Tibial nerve (tissue), 4 donors: ENCODE results near the gene ABHD11. TPM values are rescaled to one million over a fixed set of nuclear protein-coding genes. Genes with fewer than 3 reads are reported as not detected.

Experiments used
- DNase-seq, 2 donors: peaks; one replicate each; pipeline ENCODE4 v3.0.0-alpha.2; 2019; ENCODE audit warnings: low spot score in 2 of 2
- H3K27ac ChIP-seq, 4 donors: fragments of 200-600 bp; sonication (generic) in 3 of 4; one replicate each; pipeline ENCODE4 v1.5.1; 2017 to 2019; ENCODE audit warnings: mild to moderate bottlenecking in 1 of 4
- H3K27me3 ChIP-seq, 2 donors: fragments of 200-600 bp; sonication (generic) in 1 of 2; one replicate each; pipeline versions ENCODE4 v1.5.1 to v1.6.0; 2017 to 2019
- H3K36me3 ChIP-seq, 3 donors: fragments of 200-600 bp; sonication (generic); one replicate each; pipeline ENCODE4 v1.5.1; 2018 to 2019
- H3K4me1 ChIP-seq, 4 donors: fragments of 200-600 bp; sonication (generic) in 3 of 4; one replicate each; pipeline ENCODE4 v1.5.1; 2017 to 2019
- H3K4me3 ChIP-seq, 4 donors: fragments of 200-600 bp; sonication (generic) in 3 of 4; one replicate each; pipeline ENCODE4 v1.5.1; 2017 to 2019; ENCODE audit warnings: mild to moderate bottlenecking in 1 of 4, moderate library complexity in 1 of 4
- H3K9me3 ChIP-seq, 4 donors: fragments of 200-600 bp; sonication (generic) in 3 of 4; one replicate each; pipeline ENCODE4 v1.5.1; 2017 to 2019
- EP300 ChIP-seq, 2 donors: sonication (generic); formaldehyde crosslinking; IDR thresholded peaks; one replicate each; pipeline ENCODE4 v1.6.1; 2017; ENCODE audit warnings: antibody characterized with exemption in 2 of 2, mild to moderate bottlenecking in 1 of 2
- POLR2A ChIP-seq, 2 donors: fragments of 450-650 bp; IDR thresholded peaks; one replicate each; pipeline ENCODE4 v1.6.1; 2017; ENCODE audit warnings: antibody characterized with exemption in 2 of 2, mild to moderate bottlenecking in 2 of 2, moderate library complexity in 2 of 2
- WGBS, 2 donors: methylation state at CpG; one replicate each; pipeline ENCODE4 v1.1.5; 2018; 5-methylcytosine and 5-hydroxymethylcytosine counted together
- total RNA-seq, 4 donors: library from RNA; depleted of rRNA; stranded (reverse); fragments of >200 nt; gene quantifications; one replicate each; pipeline ENCODE4 v1.1.0, GENCODE V29; 2016
- TF ChIP-seq, protein P1 (sequence below), 5 experiments: fragments of 200-600 bp in 3 of 5; fragments of 450-650 bp in 2 of 5; sonication (generic) in 3 of 5; IDR thresholded peaks; one replicate each; pipeline ENCODE4 v1.5.1; 2016 to 2019; ENCODE audit warnings: antibody characterized with exemption in 5 of 5, mild to moderate bottlenecking in 3 of 5, moderate library complexity in 2 of 5

Gene ABHD11
- total RNA-seq, 4 donors from 2014 or later = 7.5 to 19.2 (median 10.9) TPM

DNA sequence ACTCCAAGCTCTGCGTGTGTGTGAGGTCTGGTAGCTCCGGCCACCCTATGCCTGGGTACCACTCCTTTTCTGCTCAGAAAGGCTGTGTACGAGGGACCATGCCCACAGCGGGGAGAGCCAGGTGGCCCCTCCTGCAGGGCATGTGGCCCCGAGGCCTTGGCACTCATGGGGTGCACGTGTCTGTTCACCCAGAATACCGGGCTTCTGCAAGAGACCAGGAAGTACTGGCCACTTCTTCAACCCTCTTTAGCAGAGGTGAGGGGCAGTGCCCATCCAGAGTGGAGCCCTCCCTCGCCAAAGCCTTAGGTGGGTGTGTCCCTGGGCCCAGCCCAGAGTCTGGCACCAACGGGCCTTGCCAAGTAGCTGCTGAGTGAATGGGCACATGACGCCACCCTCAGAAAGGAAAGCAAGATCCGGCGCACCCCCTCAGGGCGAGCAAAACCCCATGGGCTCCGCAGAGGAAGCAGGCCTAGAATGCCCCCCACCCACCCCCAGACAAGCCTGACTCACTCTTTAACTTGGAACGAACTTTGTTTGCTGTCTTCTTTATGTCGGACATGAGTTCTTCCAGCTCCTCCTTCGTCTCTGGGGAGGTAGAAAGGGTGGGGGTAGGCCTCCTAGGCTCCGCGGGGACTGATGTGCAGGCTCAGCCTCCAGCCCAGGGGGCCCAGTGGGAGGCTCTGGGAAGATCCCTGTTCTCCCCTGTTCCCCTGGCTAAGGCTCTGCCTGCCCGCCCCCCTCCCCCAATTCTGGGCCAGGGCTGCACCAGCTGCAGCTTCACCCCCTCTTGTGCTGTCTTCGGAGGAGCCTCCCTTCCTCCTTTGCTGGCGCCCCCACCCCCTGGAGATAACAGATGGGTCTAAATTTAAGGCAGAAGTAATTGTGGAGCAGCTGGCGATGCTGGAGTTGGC is 33.7 kb downstream of the ABHD11 start:
- Histone ChIP-seq H3K4me3 (no peak overlapping the region), H3K9me3 (no peaks in the 10 kb centered on the region), H3K27me3 (no peaks in the 10 kb centered on the region), H3K36me3 (peaks cover 0 to 50% (median 0%) of the 10 kb centered on the region in 3 donors), H3K27ac (no peak overlapping the region), H3K4me1 (peaks cover 0 to 14% (median 0%) of the 10 kb centered on the region in 4 donors)
- 77 to 84% methylated on average over 17 to 22 of the region's 23 CpGs for WGBS, 2 donors
- DNase-seq = no peak
- TF ChIP-seq POLR2A (IDR thresholded peaks at IDR 0.05) = no peak

DNA sequence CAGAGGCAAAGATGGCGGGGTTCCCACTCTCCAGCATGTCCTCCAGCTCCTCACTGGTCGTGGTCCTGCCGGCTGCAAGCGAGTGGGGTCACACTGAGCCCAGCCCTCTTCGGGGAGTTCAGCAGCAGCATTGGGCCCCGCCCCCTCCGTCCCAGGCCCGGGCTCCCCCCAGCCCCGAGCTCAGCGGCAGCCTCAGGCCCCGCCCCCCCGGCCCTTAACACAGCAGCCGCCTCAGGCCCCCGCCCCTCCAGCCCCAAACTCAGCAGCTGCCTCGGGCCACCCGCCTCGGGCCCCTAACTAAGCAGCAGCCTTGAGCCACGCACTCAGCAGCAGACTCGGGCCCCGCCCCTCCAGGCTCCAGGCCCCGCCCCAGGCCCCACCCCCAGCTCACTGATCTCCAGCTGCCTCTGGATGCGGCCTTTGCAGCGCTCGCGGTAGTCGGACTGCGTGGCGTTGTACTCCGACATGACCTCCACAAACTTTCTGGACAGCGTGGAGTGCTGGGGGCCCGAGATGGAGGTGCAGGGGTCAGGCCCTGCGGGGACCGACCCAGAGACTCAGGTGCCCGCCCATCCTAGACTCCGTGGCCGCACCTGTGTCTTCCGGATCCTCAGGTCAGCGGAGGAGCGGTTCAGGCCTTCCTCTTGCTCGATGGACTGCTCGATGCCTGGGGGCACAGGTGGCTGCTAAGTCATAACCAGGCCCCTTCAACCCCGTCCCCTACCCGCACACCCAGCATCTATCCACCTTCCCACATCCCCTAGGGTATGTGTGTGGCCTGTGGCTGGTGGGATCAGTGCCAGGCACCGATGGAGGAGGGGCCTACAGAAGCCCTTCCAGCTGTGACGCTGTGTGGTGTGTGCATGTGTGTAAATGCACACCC is 34.6 kb downstream of the ABHD11 start:
- no peaks in the 10 kb centered on the region for H3K9me3 ChIP-seq
- 22 to 39% methylated on average over 27 to 42 of the region's 45 CpGs for WGBS, 2 donors
- peaks cover 0 to 14% (median 0%) of the 10 kb centered on the region in 4 donors for H3K4me1 ChIP-seq
- H3K27me3 ChIP-seq = no peaks in the 10 kb centered on the region
- H3K4me3 ChIP-seq = peak overlapping the region in 2 of 4 donors; percentile 22 to 42
- DNase-seq = peak in 1 of 2 donors; percentile 24
- peaks cover 0 to 56% (median 0%) of the 10 kb centered on the region in 3 donors for H3K36me3 ChIP-seq
- TF ChIP-seq POLR2A (IDR thresholded peaks at IDR 0.05) = no peak
- TF ChIP-seq EP300 (IDR thresholded peaks at IDR 0.05) = no peak
- TF ChIP-seq, protein P1, sequence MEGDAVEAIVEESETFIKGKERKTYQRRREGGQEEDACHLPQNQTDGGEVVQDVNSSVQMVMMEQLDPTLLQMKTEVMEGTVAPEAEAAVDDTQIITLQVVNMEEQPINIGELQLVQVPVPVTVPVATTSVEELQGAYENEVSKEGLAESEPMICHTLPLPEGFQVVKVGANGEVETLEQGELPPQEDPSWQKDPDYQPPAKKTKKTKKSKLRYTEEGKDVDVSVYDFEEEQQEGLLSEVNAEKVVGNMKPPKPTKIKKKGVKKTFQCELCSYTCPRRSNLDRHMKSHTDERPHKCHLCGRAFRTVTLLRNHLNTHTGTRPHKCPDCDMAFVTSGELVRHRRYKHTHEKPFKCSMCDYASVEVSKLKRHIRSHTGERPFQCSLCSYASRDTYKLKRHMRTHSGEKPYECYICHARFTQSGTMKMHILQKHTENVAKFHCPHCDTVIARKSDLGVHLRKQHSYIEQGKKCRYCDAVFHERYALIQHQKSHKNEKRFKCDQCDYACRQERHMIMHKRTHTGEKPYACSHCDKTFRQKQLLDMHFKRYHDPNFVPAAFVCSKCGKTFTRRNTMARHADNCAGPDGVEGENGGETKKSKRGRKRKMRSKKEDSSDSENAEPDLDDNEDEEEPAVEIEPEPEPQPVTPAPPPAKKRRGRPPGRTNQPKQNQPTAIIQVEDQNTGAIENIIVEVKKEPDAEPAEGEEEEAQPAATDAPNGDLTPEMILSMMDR (IDR thresholded peaks at IDR 0.05) = no peak
- H3K27ac ChIP-seq = no peak overlapping the region

DNA sequence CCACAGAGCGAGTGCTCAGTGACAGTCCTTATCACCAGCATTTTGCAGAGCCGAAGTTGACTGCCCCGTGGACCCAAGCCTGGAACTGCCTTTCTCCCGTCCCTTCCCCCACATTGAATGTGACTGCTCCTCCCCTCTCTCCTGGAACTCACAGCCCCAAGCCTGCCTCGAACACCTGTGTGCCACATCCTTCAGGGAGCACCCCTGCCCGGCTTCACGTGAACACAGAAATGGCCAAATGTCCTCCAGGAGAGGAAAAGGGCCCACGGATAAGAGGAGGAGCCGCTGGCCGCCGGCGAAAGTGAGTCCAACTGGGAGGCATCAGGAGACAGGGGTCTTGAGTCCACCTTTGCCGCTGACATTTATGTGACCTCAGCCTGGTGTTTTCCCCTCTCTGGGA is 35.4 kb downstream of the ABHD11 start:
- TF ChIP-seq, protein P1 (IDR thresholded peaks at IDR 0.05) = no peak
- TF ChIP-seq EP300 (IDR thresholded peaks at IDR 0.05) (no peak), POLR2A (IDR thresholded peaks at IDR 0.05) (no peak)
- no peaks in the 10 kb centered on the region for H3K9me3 ChIP-seq
- H3K27me3 ChIP-seq = no peaks in the 10 kb centered on the region
- H3K4me1 ChIP-seq = peaks cover 0 to 14% (median 0%) of the 10 kb centered on the region in 4 donors
- H3K27ac ChIP-seq = no peak overlapping the region
- DNase-seq = no peak
- WGBS, 2 donors = 66 to 74% methylated on average over 13 of the region's 13 CpGs
- peaks cover 0 to 56% (median 4%) of the 10 kb centered on the region in 3 donors for H3K36me3 ChIP-seq
- H3K4me3 ChIP-seq = no peak overlapping the region

DNA sequence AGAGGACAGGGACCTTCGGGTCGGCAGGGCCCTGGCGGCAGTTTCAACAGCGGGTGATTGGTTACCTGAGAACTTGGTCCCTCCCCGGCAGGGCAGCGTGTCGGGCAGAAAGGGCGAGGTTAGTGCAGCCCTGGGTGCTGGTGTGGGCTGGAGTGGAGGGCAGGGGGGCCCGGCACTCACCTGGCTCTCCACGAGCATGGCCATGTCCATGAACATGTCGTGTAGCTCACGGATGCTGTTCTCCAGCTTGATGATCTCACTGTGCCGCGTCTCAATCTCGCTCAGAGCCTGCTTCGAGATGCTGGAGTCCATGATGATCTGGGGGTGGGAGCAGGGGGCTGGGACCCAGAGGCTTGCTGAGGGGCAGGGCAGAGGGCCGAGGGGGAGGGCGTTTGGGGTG is 35.9 kb downstream of the ABHD11 start:
- Histone ChIP-seq H3K4me1 (peaks cover 0 to 14% (median 0%) of the 10 kb centered on the region in 4 donors), H3K4me3 (no peak overlapping the region), H3K27me3 (no peaks in the 10 kb centered on the region), H3K27ac (no peak overlapping the region), H3K9me3 (no peaks in the 10 kb centered on the region), H3K36me3 (peaks cover 0 to 61% (median 5%) of the 10 kb centered on the region in 3 donors)
- no peak for DNase-seq
- TF ChIP-seq, protein P1 (IDR thresholded peaks at IDR 0.05) = no peak
- TF ChIP-seq POLR2A (IDR thresholded peaks at IDR 0.05) = no peak
- TF ChIP-seq EP300 (IDR thresholded peaks at IDR 0.05) = no peak
- WGBS, 2 donors = 89 to 94% methylated on average over 7 to 18 of the region's 18 CpGs

DNA sequence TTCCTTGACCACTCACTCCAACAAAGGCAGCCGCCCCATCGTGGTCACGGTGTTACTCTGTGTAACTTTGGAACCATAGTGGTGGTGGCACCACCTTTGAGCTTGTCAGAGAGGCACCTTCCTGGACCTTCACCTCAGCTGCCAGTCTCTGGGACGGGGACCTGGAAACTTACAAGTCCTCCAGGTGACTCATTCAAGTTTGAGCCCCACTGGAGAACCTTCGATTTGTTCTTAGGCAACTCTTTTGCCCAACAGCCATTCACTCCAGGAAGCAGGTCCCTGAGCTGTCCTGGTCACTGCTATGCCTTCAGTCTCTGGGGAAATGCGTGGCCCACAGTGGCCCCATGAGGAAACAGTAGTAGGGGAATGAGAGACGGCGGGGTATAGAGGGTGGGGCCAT is 36.4 kb downstream of the ABHD11 start:
- no peaks in the 10 kb centered on the region for H3K9me3 ChIP-seq
- DNase-seq = no peak
- no peak overlapping the region for H3K27ac ChIP-seq
- H3K36me3 ChIP-seq = peaks cover 0 to 63% (median 6%) of the 10 kb centered on the region in 3 donors
- TF ChIP-seq EP300 (IDR thresholded peaks at IDR 0.05) = no peak
- TF ChIP-seq, protein P1 (IDR thresholded peaks at IDR 0.05) = no peak
- no peak for TF ChIP-seq POLR2A (IDR thresholded peaks at IDR 0.05)
- no peak overlapping the region for H3K4me3 ChIP-seq
- H3K27me3 ChIP-seq = no peaks in the 10 kb centered on the region
- WGBS, 2 donors = 81 to 87% methylated on average over 8 of the region's 8 CpGs
- peaks cover 0 to 14% (median 0%) of the 10 kb centered on the region in 4 donors for H3K4me1 ChIP-seq
